Adipose tissue (tissue), 3 donors: ENCODE data around the gene TSPEAR. TPM values are rescaled to one million over a fixed set of nuclear protein-coding genes. Genes with fewer than 3 reads are reported as not detected.

Experiments
- H3K27ac ChIP-seq: one replicate; pipeline ENCODE4 v1.5.1; 2013; ENCODE audit warnings: low read depth, low read length
- WGBS, 3 donors: extraction: QIAGEN DNeasy Blood & Tissue Kit; methylation state at CpG; one replicate each; pipeline ENCODE4 v1.1.7; 2013; 5-methylcytosine and 5-hydroxymethylcytosine counted together
- polyA plus RNA-seq, 3 donors: library from polyadenylated mRNA; stranded (reverse); fragments of 200-250 nt; gene quantifications; one replicate each; pipeline ENCODE4 v1.2.3, GENCODE V29; 2013
- donor health status: healthy with polysubstance abuse.
- donor health status: Bipolar disorder and iron deficiency.
- donor health status: healthy.

TSPEAR gene
- polyA plus RNA-seq, 3 donors = 0.07 to 0.56 (median 0.10) TPM

DNA sequence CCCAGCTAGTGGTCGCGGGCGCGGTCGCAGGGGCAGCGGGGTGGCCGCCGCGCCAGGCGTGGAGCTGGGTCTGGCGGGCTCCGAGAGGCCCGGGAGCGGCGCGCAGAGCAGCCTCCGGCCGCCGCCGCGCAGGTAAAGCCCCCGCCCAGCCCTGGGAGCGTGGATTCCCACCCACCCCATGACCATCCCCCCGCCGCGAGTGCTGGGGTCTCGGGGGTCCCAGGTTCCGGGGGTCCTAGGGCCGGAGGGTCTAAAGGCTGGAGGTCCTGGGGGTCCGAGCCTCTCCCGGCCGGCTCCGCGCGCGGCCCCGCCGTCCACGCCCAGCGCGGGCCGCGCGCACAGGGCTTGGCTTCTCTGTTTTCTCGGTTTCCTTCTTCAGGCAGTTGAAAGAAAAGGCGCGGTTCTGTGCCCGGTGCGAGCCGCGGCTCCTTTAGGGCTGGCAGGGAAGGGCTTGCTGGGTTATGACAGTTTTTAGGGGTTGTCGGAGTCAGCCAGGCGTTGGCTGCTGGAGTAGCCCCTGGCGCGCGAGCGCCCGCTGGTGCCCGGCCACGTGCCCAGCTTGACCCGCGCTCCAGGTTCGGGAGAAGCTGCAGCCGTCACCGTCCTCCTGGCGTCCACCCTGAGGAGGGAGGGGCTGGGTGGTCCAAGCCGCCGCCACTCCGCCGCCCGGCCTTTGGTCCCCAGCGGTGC, 255.7 kb downstream of the TSPEAR start:
- H3K27ac ChIP-seq = no peak overlapping the region
- 1 to 3% (median 2%) methylated on average over 57 to 72 of the region's 72 CpGs for WGBS, 3 donors

- 4 to 7% (median 6%) methylated on average over 29 to 45 of the region's 45 CpGs for WGBS, 3 donors
- H3K27ac ChIP-seq = no peak within 1 kb of the TSS
These were observed 256.4 kb downstream of the TSPEAR start, which contains the start of gene LRRC3 for GRCh38 chr21:44454747-44455523. TSS of gene LRRC3 (plus strand) at chr21:44455510. CDS start at chr21:44456645, 1,135 bp downstream.

GRCh38 chr21:44454058-44454457, 257.3 kb downstream of the TSPEAR start:
- WGBS, 3 donors = 90 to 95% (median 92%) methylated on average over 5 of the region's 5 CpGs
- no peak overlapping the region for H3K27ac ChIP-seq

- WGBS, 3 donors = 83 to 95% (median 95%) methylated on average over 3 of the region's 3 CpGs
- no peak overlapping the region for H3K27ac ChIP-seq
These were observed 258.3 kb downstream of the TSPEAR start for GRCh38 chr21:44453120-44453519.

DNA sequence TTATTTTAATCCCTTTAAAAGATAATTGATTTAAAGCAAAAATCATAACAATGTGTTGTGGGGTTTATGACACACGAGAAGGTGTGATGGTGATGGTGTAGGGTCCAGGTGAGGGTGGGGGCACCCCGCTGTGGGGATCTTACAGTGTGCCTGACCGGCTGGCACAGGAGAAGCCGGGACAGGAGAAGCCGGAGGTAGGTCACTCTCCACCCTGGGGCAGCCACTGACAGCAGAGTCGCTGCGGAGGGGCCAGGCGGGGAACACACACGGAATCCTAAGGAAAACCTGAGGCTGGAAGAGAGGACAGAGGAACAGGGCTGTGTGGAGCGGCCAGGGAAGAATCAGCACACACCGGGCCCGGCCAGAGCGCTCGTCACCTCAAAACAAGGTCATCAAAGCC, 260.4 kb downstream of the TSPEAR start:
- WGBS, 3 donors = 74 to 85% (median 78%) methylated on average over 14 of the region's 14 CpGs
- H3K27ac ChIP-seq = no peak overlapping the region

GRCh38 chr21:44450402-44450801, 261.0 kb downstream of the TSPEAR start:
- H3K27ac ChIP-seq = no peak overlapping the region
- WGBS, 3 donors = 66 to 75% (median 73%) methylated on average over 14 of the region's 14 CpGs

- H3K27ac ChIP-seq = no peak overlapping the region
- WGBS, 3 donors = 50 to 60% (median 59%) methylated on average over 27 to 28 of the region's 28 CpGs
These were observed 261.7 kb downstream of the TSPEAR start for GRCh38 chr21:44449473-44450363.

DNA sequence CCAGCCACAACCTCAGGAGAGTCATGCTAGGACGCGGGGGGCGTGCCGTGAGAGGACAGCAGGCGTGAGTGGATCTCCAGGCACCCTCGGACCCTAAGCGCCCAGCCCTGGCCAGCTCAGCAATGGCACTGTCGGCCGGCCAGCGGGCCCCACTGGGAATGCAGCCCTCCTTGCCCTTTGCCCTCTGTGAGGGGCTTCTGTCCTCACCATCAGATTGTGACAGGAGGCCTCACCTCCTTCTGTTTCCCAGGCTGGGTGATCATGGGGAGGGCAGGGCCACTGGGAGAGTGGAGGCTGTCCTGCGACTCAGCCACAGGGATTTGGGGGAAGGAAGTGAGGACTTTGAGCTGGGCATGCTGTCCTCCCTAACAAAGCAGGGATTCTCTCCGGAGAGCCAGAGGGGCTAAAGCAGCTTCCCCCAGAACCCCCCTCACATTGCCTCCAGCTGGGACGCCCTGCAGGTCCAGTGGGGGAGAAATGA, 262.7 kb downstream of the TSPEAR start:
- 34 to 63% (median 61%) methylated on average over 13 of the region's 13 CpGs for WGBS, 3 donors
- H3K27ac ChIP-seq = no peak overlapping the region

Other genes starting within 250 kb of the TSPEAR start
- gene KRTAP10-1, start 171.4 kb downstream of the TSPEAR start, polyA plus RNA-seq = not detected
- under 1 TPM in 1 of 3 donors, not detected in 2; 0.22 TPM for gene KRTAP10-2, start 160.1 kb downstream of the TSPEAR start, polyA plus RNA-seq
- not detected for gene KRTAP10-3, start 152.8 kb downstream of the TSPEAR start, polyA plus RNA-seq
- not detected for gene KRTAP10-4, start 137.8 kb downstream of the TSPEAR start, polyA plus RNA-seq
- gene KRTAP10-5, start 131.0 kb downstream of the TSPEAR start, polyA plus RNA-seq = not detected
- gene KRTAP10-6, start 119.1 kb downstream of the TSPEAR start, polyA plus RNA-seq = not detected
- gene KRTAP10-7, start 111.0 kb downstream of the TSPEAR start, polyA plus RNA-seq = not detected
- gene KRTAP10-8, start 99.5 kb downstream of the TSPEAR start, polyA plus RNA-seq = not detected
- gene KRTAP10-9, start 84.5 kb downstream of the TSPEAR start, polyA plus RNA-seq = not detected
- not detected for gene KRTAP10-10, start 74.2 kb downstream of the TSPEAR start, polyA plus RNA-seq
- not detected for gene KRTAP10-11, start 65.2 kb downstream of the TSPEAR start, polyA plus RNA-seq
- gene KRTAP12-4, start 56.9 kb downstream of the TSPEAR start, polyA plus RNA-seq = not detected
- not detected for gene KRTAP12-3, start 53.6 kb downstream of the TSPEAR start, polyA plus RNA-seq
- gene KRTAP12-2, start 44.6 kb downstream of the TSPEAR start, polyA plus RNA-seq = under 1 TPM in 1 of 3 donors, not detected in 2; 0.79 TPM
- gene KRTAP12-1, start 29.4 kb downstream of the TSPEAR start, polyA plus RNA-seq = not detected
- not detected for gene KRTAP10-12, start 14.4 kb downstream of the TSPEAR start, polyA plus RNA-seq
- gene UBE2G2, start 90.2 kb upstream of the TSPEAR start, polyA plus RNA-seq = 10 to 100 TPM; 29.1 to 70.8 (median 41.5) TPM
- 100 to 1,000 TPM in 1 of 3 donors, 10 to 100 TPM in 2; 25.2 to 101 (median 64.5) TPM for gene SUMO3, start 106.5 kb upstream of the TSPEAR start, polyA plus RNA-seq
- 100 to 1,000 TPM in 1 of 3 donors, 10 to 100 TPM in 2; 61.3 to 111 (median 69.3) TPM for gene PTTG1IP, start 162.1 kb upstream of the TSPEAR start, polyA plus RNA-seq
- 10 to 100 TPM in 2 of 3 donors, 1 to 10 TPM in 1; 9.5 to 81.7 (median 32.5) TPM for gene ITGB2, start 209.3 kb upstream of the TSPEAR start, polyA plus RNA-seq
- 10 to 100 TPM; 14.1 to 43.6 (median 24.6) TPM for gene SLX9, start 228.5 kb upstream of the TSPEAR start, polyA plus RNA-seq